ENCODE measurements around the gene RICTOR. TPM values are rescaled to one million over a fixed set of nuclear protein-coding genes. Genes with fewer than 3 reads are reported as not detected.

Gene RICTOR, protein sequence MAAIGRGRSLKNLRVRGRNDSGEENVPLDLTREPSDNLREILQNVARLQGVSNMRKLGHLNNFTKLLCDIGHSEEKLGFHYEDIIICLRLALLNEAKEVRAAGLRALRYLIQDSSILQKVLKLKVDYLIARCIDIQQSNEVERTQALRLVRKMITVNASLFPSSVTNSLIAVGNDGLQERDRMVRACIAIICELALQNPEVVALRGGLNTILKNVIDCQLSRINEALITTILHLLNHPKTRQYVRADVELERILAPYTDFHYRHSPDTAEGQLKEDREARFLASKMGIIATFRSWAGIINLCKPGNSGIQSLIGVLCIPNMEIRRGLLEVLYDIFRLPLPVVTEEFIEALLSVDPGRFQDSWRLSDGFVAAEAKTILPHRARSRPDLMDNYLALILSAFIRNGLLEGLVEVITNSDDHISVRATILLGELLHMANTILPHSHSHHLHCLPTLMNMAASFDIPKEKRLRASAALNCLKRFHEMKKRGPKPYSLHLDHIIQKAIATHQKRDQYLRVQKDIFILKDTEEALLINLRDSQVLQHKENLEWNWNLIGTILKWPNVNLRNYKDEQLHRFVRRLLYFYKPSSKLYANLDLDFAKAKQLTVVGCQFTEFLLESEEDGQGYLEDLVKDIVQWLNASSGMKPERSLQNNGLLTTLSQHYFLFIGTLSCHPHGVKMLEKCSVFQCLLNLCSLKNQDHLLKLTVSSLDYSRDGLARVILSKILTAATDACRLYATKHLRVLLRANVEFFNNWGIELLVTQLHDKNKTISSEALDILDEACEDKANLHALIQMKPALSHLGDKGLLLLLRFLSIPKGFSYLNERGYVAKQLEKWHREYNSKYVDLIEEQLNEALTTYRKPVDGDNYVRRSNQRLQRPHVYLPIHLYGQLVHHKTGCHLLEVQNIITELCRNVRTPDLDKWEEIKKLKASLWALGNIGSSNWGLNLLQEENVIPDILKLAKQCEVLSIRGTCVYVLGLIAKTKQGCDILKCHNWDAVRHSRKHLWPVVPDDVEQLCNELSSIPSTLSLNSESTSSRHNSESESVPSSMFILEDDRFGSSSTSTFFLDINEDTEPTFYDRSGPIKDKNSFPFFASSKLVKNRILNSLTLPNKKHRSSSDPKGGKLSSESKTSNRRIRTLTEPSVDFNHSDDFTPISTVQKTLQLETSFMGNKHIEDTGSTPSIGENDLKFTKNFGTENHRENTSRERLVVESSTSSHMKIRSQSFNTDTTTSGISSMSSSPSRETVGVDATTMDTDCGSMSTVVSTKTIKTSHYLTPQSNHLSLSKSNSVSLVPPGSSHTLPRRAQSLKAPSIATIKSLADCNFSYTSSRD (N-terminal part only)
- total RNA-seq: 20.4 and 25.3 TPM in 2 replicates

- DNase-seq (ENCODE audit: low read depth in 2 of 2): peak; percentile 72 to 88
Measured at GRCh38 chr5:39074017-39074814, at the start of gene RICTOR. Gene RICTOR, minus strand, starts transcription at chr5:39074399. Its CDS starts 22 bp downstream, at chr5:39074377.

DNA sequence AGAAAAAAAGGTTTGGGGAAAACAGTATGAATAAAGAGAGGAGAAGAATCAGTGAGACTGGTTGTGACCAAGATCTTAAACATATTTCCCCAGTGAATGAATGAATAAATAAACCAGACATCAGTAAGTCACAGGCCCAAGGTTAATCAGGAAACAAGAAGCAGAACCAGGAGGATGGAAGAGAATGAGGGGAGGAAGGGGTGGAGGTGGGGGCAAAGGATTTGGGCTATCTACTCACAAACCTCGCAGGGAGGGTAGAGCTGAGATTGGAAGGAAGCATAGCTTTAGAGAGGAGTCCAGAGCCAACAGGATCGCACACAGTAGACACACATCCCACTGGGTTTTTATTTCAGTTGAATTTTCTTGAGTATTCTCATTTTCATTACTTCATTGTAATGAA lies 47.7 kb upstream of the RICTOR start:
- DNase-seq (ENCODE audit: low read depth in 2 of 2): no peak

- no peak for DNase-seq (ENCODE audit: low read depth in 2 of 2)
Measured at GRCh38 chr5:39121315-39121714, 47.1 kb upstream of the RICTOR start.

- DNase-seq (ENCODE audit: low read depth in 2 of 2): no peak
Measured at GRCh38 chr5:39120052-39120420, 45.8 kb upstream of the RICTOR start.

GRCh38 chr5:39119404-39120051 lies 45.3 kb upstream of the RICTOR start:
- DNase-seq (ENCODE audit: low read depth in 2 of 2): no peak

- no peak for DNase-seq (ENCODE audit: low read depth in 2 of 2)
Measured at GRCh38 chr5:39118638-39119037, 44.4 kb upstream of the RICTOR start.

DNA sequence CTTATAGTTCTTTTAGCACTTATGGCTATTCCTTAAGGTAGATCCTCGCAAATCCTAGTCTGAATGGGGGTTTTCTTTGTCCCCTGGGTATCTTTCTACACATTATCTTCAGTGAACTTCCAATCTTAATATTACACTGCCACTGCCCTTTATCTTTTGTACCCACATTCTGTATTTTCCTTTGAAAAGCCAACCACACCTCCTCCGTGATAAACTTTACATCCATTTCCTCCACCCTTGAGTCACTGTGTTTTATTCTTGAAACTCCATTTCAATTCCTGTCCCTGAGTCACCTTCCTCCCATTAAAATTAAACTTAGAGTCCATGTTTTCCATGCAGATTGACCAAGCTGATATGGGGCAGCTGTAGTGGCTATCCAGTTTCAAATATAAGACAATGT lies 43.2 kb upstream of the RICTOR start:
- peak in 1 of 2 donors; percentile 90 for DNase-seq (ENCODE audit: low read depth in 2 of 2)

- DNase-seq (ENCODE audit: low read depth in 2 of 2): no peak
Measured at GRCh38 chr5:39116344-39117170, 42.4 kb upstream of the RICTOR start.

GRCh38 chr5:39115644-39116343 lies 41.6 kb upstream of the RICTOR start:
- DNase-seq (ENCODE audit: low read depth in 2 of 2): no peak

DNA sequence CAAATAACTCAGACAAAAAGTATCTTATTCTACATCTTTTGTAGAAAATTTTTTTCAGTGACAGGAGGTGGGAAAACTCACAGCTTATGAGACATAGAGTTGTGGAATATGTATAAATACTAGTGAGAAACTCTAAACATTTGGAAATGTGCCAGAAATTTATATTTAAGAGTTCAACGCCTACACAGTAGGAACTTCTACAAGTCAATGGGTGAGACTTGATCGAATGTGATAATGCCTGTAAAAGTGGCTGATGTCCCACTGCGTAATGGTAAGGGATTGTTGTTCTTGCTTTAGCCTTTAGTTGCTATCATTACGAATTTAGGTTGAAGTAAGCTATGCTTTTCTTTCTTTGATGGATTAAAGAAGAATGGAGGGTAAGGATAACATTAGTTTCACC lies 40.0 kb upstream of the RICTOR start:
- no peak for DNase-seq (ENCODE audit: low read depth in 2 of 2)

GRCh38 chr5:39113354-39113953 lies 39.3 kb upstream of the RICTOR start:
- DNase-seq (ENCODE audit: low read depth in 2 of 2): peak in 1 of 2 donors; percentile 54

- DNase-seq (ENCODE audit: low read depth in 2 of 2): no peak
Measured at GRCh38 chr5:39109606-39110005, 35.4 kb upstream of the RICTOR start.

GRCh38 chr5:39108987-39109386 lies 34.8 kb upstream of the RICTOR start:
- no peak for DNase-seq (ENCODE audit: low read depth in 2 of 2)

- DNase-seq (ENCODE audit: low read depth in 2 of 2): no peak
Measured at GRCh38 chr5:39107350-39107749, 33.2 kb upstream of the RICTOR start.

DNA sequence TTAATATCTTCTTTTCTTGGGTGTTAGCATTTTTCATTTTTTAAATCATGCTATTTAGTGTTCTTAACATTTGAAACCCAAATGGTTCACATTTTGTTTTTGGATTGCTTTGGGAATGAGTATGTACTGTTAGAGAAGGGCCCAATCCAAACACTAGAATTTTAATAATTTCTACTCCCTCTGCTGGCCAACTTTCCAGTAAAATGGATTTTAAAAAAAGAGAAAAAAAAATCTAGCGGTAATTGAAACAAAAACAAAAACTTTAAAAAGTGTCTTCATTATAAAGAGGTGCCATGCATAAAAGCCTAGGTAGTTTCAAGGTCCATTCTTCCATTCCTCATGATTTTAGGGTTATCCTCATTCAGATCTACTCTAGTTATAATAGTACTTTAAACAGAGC lies 32.1 kb upstream of the RICTOR start:
- no peak for DNase-seq (ENCODE audit: low read depth in 2 of 2)

- DNase-seq (ENCODE audit: low read depth in 2 of 2): no peak
Measured at GRCh38 chr5:39104221-39104620, 30.0 kb upstream of the RICTOR start.

GRCh38 chr5:39102684-39103155 lies 28.5 kb upstream of the RICTOR start:
- no peak for DNase-seq (ENCODE audit: low read depth in 2 of 2)

DNA sequence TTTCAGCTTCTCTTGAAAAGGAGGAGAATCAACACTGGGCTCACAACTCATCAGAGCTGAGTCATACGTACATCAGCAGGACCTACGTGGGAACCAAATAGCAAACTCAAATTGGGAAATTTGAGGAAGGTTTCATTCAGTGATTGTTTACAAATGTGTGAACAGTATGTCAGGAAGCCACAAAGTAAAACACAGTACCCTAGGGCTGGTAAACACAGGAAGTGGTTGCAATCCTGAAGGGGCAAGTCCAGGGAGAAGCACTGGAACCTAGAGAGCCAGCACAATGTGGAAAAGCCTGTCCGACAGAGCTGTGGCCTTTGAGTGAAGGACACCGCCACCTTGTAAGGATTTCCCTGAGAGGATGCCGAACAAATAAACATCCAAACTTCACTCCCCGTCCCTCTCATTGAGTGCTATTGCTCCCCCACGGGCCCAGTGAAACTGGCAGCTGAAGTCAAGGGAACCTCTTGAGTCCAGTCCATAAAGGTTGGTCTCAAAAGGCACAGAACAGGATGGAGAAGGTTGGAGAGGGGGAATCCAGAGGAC lies 26.7 kb upstream of the RICTOR start:
- peak in 1 of 2 donors; percentile 83 for DNase-seq (ENCODE audit: low read depth in 2 of 2)

Data from dermis microvascular lymphatic vessel endothelial cell (primary cell).